CD4-positive, alpha-beta T cell treated with Interleukin-6 at 100 ng/mL for 8 hours (primary cell): ENCODE measurements around the gene MAP1LC3C.
"Not testable (repeated sequence)": the region's sequence is repeated elsewhere in the genome, so short reads cannot be mapped to it uniquely, and the experiment has no call there.

ENCODE experiments used
- DNase-seq: peaks from one replicate; pipeline ENCODE4 v3.0.0-alpha.2; 2020; ENCODE audit warnings: mixed read lengths, low spot score

The MAP1LC3C gene

GRCh38 chr1:241992734-241993133 lies 6.2 kb downstream of the MAP1LC3C start:
- no peak for DNase-seq

- DNase-seq = no peak
These were observed 8.9 kb downstream of the MAP1LC3C start for GRCh38 chr1:241990040-241990439.

GRCh38 chr1:241988389-241988930 lies 10.4 kb downstream of the MAP1LC3C start:
- not testable (repeated sequence) for DNase-seq

DNA sequence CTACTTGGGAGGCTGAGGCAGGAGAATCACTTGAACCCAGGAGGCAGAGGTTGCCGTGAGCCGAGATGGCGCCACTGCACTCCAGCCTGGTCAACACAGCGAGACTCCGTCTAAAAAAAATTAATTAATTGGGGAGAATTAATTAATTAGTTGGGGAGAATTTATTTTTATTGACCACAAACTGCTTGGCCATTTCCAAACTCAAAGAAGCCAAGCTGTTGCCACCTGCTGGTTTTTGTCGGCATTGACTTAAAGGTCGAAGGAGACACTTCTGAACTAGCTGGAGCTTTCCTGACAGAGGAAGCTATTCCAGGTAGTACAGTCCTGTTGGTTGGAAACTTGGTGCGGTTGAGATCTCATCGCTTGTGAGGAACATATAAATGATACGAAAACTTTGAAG lies 13.1 kb downstream of the MAP1LC3C start:
- DNase-seq = no peak

- no peak for DNase-seq
These were observed 19.0 kb downstream of the MAP1LC3C start for GRCh38 chr1:241979926-241980325.

DNA sequence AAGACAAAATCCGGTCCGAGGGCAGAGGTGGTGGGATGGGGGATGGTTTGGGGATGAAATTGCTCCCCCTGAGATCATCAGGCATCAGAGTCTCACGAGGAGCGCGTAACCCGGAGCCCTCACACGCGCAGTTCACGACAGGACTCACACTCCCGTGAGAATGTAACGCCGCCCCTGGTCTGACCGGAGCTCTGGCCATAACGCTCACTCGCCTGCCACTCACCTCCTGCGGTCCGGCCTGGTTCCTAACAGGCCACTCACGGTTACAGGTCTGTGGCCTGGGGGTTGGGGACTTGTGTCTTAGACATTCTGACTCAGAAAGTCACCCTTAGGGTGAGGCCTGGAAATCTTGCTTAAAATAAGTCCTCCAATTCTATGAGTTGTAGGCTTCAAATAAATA lies 19.8 kb downstream of the MAP1LC3C start:
- DNase-seq = no peak

- DNase-seq = no peak
These were observed 22.7 kb downstream of the MAP1LC3C start for GRCh38 chr1:241976229-241976628.

DNA sequence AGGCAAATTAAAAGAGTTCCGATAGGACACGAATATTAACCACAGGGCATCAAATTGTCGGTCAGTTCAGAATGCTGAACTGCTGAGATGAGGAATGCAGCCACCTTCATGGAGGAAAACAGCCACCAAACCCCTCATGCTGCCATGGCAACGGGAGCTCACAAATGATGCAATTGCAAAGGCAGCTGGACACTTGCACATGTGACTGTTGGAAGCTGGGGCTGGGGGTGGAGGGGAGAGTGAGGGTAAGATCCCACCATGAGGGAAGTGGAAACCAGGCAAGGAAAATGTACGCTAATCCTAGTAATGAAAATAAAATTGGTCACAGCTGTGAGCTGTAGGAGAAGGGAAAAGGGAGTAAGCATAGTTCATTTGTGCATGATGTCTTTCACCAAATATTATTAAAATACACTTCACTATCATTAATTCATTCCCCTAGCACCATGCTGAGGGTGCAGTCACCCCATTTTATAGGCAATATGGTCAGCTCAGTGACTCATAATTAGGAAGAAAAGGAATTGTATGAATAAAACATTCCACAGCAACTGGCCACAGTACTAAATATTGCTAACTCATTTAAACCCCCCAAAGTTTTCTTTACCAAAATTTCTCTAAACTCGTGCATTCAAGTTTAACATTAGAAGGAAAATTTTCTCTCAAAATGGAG lies 26.1 kb downstream of the MAP1LC3C start:
- no peak for DNase-seq

DNA sequence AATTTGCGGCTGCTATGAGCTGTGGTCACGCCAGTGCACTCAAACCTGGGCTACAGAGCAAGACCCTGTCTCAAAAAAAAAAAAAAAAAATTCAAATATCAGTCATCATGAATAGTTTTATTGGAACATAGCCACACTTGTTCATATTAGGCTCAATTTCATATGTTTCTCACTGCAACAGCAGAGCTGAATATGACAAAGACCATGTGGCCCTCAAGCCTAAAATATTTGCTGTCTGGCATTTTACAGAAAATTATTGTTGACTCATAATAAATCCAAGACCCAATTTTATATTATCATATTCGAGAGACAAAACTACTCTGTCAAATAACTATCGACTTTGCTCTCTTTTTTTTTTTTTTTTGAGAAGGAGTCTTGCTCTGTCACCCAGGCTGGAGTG lies 30.3 kb downstream of the MAP1LC3C start:
- DNase-seq = no peak

GRCh38 chr1:241964550-241965282 lies 34.2 kb downstream of the MAP1LC3C start:
- no peak for DNase-seq

DNA sequence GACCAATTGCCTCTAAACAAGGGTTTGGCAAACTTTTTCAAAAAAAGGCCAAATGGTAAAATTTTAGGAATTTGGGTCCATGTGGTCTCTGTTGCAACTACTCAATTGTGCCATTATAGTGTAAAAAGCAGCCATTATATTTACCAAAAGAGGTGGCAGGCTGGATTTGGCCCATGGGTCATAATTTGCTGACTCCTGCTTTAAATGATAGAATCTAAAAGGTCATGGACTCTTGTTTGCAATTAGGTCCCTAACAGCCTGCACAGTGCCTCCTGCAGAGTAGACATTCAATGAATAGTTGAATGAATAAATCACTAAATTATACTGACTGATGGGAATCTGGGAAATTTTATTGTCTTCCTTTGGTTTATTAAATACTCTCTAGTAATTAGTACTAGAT lies 35.2 kb downstream of the MAP1LC3C start:
- DNase-seq = no peak

DNA sequence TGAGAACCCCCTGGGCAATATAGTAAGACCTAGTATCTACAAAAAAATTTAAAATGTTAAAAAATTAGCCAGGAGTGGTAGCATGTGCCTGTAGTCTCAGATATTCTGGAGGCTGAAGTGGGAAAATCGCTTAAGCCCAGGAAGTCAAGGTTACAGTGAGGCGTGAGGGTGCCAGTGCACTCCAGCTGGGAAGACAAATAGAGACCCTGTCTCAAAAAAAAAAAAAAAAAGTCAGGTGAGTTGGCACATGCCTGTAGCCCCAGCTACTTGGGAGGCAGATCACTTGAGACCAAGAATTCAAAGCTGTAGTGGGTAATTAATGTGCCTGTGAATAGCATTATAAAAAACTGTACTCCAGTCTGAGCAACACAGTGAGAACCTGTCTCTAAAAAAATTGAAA lies 36.7 kb downstream of the MAP1LC3C start:
- no peak for DNase-seq

DNA sequence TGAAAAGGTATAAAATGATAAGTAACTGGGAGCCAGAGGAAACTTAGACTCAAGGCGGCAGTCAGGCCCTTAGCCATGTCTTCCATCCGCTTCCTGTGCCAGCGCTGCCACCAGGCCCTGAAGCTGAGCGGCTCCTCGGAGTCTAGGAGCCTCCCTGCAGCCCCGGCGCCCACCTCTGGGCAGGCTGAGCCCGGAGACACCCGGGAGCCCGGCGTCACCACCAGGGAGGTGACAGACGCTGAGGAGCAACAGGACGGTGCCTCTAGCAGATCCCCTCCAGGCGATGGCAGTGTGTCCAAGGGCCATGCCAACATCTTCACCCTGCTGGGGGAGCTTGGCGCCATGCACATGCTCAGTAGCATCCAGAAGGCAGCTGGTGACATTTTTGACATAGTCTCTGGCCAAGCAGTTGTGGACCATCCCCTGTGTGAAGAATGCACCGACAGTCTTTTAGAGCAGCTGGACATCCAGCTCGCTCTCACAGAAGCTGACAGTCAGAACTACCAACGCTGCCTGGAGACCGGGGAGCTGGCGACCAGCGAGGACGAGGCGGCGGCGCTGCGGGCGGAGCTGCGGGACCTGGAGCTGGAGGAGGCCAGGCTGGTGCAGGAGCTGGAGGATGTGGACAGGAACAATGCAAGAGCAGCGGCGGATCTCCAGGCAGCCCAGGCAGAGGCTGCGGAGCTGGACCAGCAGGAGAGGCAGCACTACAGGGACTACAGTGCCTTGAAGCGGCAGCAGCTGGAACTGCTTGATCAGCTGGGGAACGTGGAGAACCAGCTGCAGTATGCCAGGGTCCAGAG lies 41.0 kb downstream of the MAP1LC3C start, which contains the start of gene BECN2:
TSS of gene BECN2 (plus strand) at position 76 of the 803 bp plus-strand sequence. CDS start at position 76, 0 bp downstream.
- no peak for DNase-seq

DNA sequence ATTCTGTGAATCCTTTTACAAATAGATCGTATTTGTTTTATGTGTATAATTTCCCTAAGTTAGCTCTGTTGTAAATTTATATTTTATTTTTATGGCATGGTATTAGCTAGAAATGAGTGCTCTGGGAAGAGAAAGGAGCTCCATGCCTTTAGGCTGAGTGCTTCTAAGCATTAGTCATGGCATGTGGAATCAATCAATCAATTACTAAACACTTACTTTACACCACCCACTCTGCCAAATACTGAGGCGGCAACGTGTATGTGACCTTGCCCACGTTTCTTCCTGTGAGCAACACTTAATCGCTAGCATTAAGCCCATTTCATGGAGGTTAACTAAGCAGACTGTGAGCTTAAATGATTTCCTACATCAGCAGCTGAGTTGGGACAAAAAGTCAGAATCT lies 48.5 kb downstream of the MAP1LC3C start:
- no peak for DNase-seq

- DNase-seq = no peak
These were observed 51.5 kb downstream of the MAP1LC3C start for GRCh38 chr1:241947354-241947753.
